Adrenal gland (tissue), 12 donors: ENCODE measurements around the gene MYO1E. TPM values are rescaled to one million over a fixed set of nuclear protein-coding genes. Genes with fewer than 3 reads are reported as not detected.

Experiments used
- DNase-seq, 7 donors: peaks; one replicate each; pipeline ENCODE4 v3.0.0-alpha.2; 2019 to 2020
- H3K27ac ChIP-seq, 5 donors: fragments of 200-600 bp; sonication (generic) in 4 of 5; 1 replicate in 3 of 5; 2 replicates in 2 of 5; pipeline versions ENCODE4 v1.5.1 to v1.8.0; 2016 to 2020; ENCODE audit warnings: mild to moderate bottlenecking in 1 of 5
- H3K27me3 ChIP-seq: fragments of 200-600 bp; 2 replicates; pipeline ENCODE4 v1.8.0; 2021
- H3K36me3 ChIP-seq, 2 donors: fragments of 200-600 bp; replicated peaks in 1 of 2; 1 replicate in 1 of 2; 2 replicates in 1 of 2; pipeline versions ENCODE4 v1.5.1 to v1.8.0; 2018 to 2022
- H3K4me1 ChIP-seq, 2 donors: fragments of 200-600 bp; replicated peaks in 1 of 2; 1 replicate in 1 of 2; 2 replicates in 1 of 2; pipeline versions ENCODE4 v1.5.1 to v1.8.0; 2018 to 2021
- H3K4me3 ChIP-seq, 4 donors: fragments of 200-600 bp; sonication (generic) in 3 of 4; one replicate each; pipeline ENCODE4 v1.5.1; 2016 to 2018
- H3K9me3 ChIP-seq, 3 donors: fragments of 200-600 bp; sonication (generic) in 1 of 3; replicated peaks in 1 of 3; 1 replicate in 2 of 3; 2 replicates in 1 of 3; pipeline versions ENCODE4 v1.5.1 to v1.8.0; 2016 to 2021
- CTCF ChIP-seq, 6 experiments: fragments of 450-650 bp in 4 of 6; fragments of 200-600 bp in 2 of 6; sonication (generic) in 1 of 6; IDR thresholded peaks; 1 replicate in 5 of 6; 2 replicates in 1 of 6; pipeline versions ENCODE4 v1.5.1 to v1.8.0; 2016 to 2021; ENCODE audit warnings: antibody characterized with exemption in 6 of 6, mild to moderate bottlenecking in 2 of 6, moderate library complexity in 1 of 6
- POLR2A ChIP-seq, 2 donors: fragments of 450-650 bp; IDR thresholded peaks; one replicate each; pipeline ENCODE4 v1.6.1; 2017; ENCODE audit warnings: antibody characterized with exemption in 2 of 2, mild to moderate bottlenecking in 2 of 2, moderate library complexity in 1 of 2
- WGBS, 4 donors: extraction: QIAGEN DNeasy Blood & Tissue Kit in 2 of 4; methylation state at CpG; one replicate each; pipeline versions ENCODE4 v1.1.5 to v1.1.7; 2013 to 2017; 5-methylcytosine and 5-hydroxymethylcytosine counted together
- intact Hi-C, 2 donors: fragments of 100-400 bp; cut with DNase I; formaldehyde crosslinking; loops; one replicate each; pipeline versions ENCODE4 v1.14.1 to v1.15.0; 2022 to 2023
- polyA plus RNA-seq, 3 donors: library from polyadenylated mRNA; stranded (reverse); fragments of 200-250 nt in 2 of 3; fragments of 350-450 nt in 1 of 3; fragmentation: Illumina TruSeq in 1 of 3; extraction: RNeasy Lipid Tissue Mini Kit (QIAGEN cat#74804) in 1 of 3; gene quantifications; one replicate each; pipeline ENCODE4 v1.2.3, GENCODE V29; 2013 to 2014
- total RNA-seq, 9 donors: library from RNA; depleted of rRNA in 4 of 9; stranded (reverse); fragments of >200 nt in 4 of 9; fragments of 120-200 nt in 1 of 9; fragmentation: NEBNext Ultra II Directional in 1 of 9; extraction: Animal tissue kit (Norgen Biotek cat#: 25700) in 1 of 9; gene quantifications; one replicate each; pipeline versions ENCODE4 v1.1.0 to v1.2.4, GENCODE V29; 2013 to 2023
- donor health status: healthy with polysubstance abuse.
- donor health status: Bipolar disorder and iron deficiency.
- donor health status: DM: yes; HTN: yes; CAD: no.
- donor health status: DM: no; HTN: no; CAD: no.
- donor health status: DM: no; HTN: no; CAD: no.
- donor health status: DM: yes; HTN: yes; CAD: no.

Gene MYO1E
- total and polyA plus RNA-seq, 12 donors: 11.9 to 50.8 (median 26.0) TPM

GRCh38 chr15:59138243-59138642, 234.4 kb downstream of the MYO1E start:
- intact Hi-C loops: no loop called here
- Histone ChIP-seq H3K4me1 (no peaks in the 10 kb centered on the region), H3K9me3 (no peaks in the 10 kb centered on the region), H3K4me3 (no peak overlapping the region), H3K36me3 (peaks cover 0 to 6% of the 10 kb centered on the region in 2 donors), H3K27me3 (no peaks in the 10 kb centered on the region), H3K27ac (no peak overlapping the region)
- TF ChIP-seq CTCF (IDR thresholded peaks at IDR 0.05) (peak in 5 of 6 experiments; percentile 39 to 58 (median 46)), POLR2A (IDR thresholded peaks at IDR 0.05) (no peak)
- 72 to 80% (median 75%) methylated on average over 2 to 7 of the region's 7 CpGs for WGBS, 4 donors
- peak; percentile 24 to 61 (median 38) for DNase-seq

GRCh38 chr15:59137566-59137965, 235.1 kb downstream of the MYO1E start:
- no peaks in the 10 kb centered on the region for H3K27me3 ChIP-seq
- WGBS, 4 donors: 66 to 72% (median 67%) methylated on average over 2 of the region's 2 CpGs
- no peaks in the 10 kb centered on the region for H3K4me1 ChIP-seq
- TF ChIP-seq CTCF (IDR thresholded peaks at IDR 0.05): no peak
- TF ChIP-seq POLR2A (IDR thresholded peaks at IDR 0.05): no peak
- no peaks in the 10 kb centered on the region for H3K9me3 ChIP-seq
- intact Hi-C loops: no loop called here
- peaks cover 0 to 6% of the 10 kb centered on the region in 2 donors for H3K36me3 ChIP-seq
- H3K4me3 ChIP-seq: no peak overlapping the region
- no peak overlapping the region for H3K27ac ChIP-seq
- DNase-seq: no peak

- no peak for DNase-seq
- no peak overlapping the region for H3K4me3 ChIP-seq
- peaks cover 0 to 6% of the 10 kb centered on the region in 2 donors for H3K36me3 ChIP-seq
- H3K4me1 ChIP-seq: no peaks in the 10 kb centered on the region
- intact Hi-C loops: no loop called here
- TF ChIP-seq CTCF (IDR thresholded peaks at IDR 0.05) (no peak), POLR2A (IDR thresholded peaks at IDR 0.05) (no peak)
- H3K27me3 ChIP-seq: no peaks in the 10 kb centered on the region
- H3K27ac ChIP-seq: no peak overlapping the region
- H3K9me3 ChIP-seq: no peaks in the 10 kb centered on the region
- WGBS, 4 donors: 97 to 99% (median 98%) methylated on average over 6 of the region's 6 CpGs
Measured at GRCh38 chr15:59133929-59134427, 238.7 kb downstream of the MYO1E start.

- H3K36me3 ChIP-seq: peaks cover 0 to 5% of the 10 kb centered on the region in 2 donors
- H3K9me3 ChIP-seq: no peaks in the 10 kb centered on the region
- H3K4me3 ChIP-seq: no peak overlapping the region
- no peak for DNase-seq
- no peaks in the 10 kb centered on the region for H3K4me1 ChIP-seq
- 89 to 96% (median 94%) methylated on average over 3 of the region's 3 CpGs for whole genome bisulfite sequencing, 4 donors
- no peak for TF ChIP-seq POLR2A (IDR thresholded peaks at IDR 0.05)
- TF ChIP-seq CTCF (IDR thresholded peaks at IDR 0.05): no peak
- H3K27me3 ChIP-seq: no peaks in the 10 kb centered on the region
- H3K27ac ChIP-seq: no peak overlapping the region
- intact Hi-C loops: no loop called here
Measured at GRCh38 chr15:59131969-59132562, 240.6 kb downstream of the MYO1E start.
